Activated naive CD4-positive, alpha-beta T cell treated with anti-CD3 and anti-CD28 coated beads, Interleukin-2, amount 50 U/mL, for 24 hours (primary cell): Measurements from ENCODE around the gene LRG1.

Experiments
- H3K27ac Mint-ChIP-seq: one replicate; pipeline ENCODE4 v1.8.0; 2021; ENCODE audit warnings: mild to moderate bottlenecking, mixed read lengths
- H3K27me3 Mint-ChIP-seq: one replicate; pipeline ENCODE4 v1.8.0; 2021; ENCODE audit warnings: mixed read lengths
- H3K36me3 Mint-ChIP-seq: one replicate; pipeline ENCODE4 v1.8.0; 2021; ENCODE audit warnings: mixed read lengths
- H3K4me1 Mint-ChIP-seq: one replicate; pipeline ENCODE4 v1.8.0; 2021; ENCODE audit warnings: mixed read lengths
- H3K4me3 Mint-ChIP-seq: one replicate; pipeline ENCODE4 v1.8.0; 2021; ENCODE audit warnings: mild to moderate bottlenecking, mixed read lengths
- H3K9me3 Mint-ChIP-seq: one replicate; pipeline ENCODE4 v1.8.0; 2021; ENCODE audit warnings: mixed read lengths

LRG1 gene

DNA sequence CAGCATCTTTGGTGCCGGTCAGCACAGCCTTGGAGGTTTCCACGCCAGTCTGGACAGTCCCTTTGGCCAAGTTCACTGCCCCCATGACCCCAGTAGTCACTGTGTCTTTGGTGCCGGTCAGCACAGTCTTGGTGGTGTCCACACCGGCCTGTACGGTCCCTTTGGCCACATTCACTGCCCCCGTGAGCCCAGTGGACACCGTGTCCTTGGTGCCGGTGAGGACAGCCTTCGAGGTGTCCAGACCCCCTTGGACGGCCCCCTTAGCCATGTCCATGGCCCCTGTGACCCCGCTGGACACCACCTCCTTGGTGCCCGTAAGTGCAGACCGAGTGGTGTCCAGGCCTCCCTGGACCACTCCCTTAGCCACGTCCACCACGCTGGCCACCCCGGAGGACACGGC, 26.6 kb downstream of the LRG1 start:
- H3K27me3 Mint-ChIP-seq = no peaks in the 10 kb centered on the region
- H3K9me3 Mint-ChIP-seq = no peaks in the 10 kb centered on the region
- no peaks in the 10 kb centered on the region for H3K36me3 Mint-ChIP-seq
- no peaks in the 10 kb centered on the region for H3K4me1 Mint-ChIP-seq
- H3K27ac Mint-ChIP-seq = no peak overlapping the region
- H3K4me3 Mint-ChIP-seq = no peak overlapping the region

- H3K27ac Mint-ChIP-seq = no peak overlapping the region
- no peaks in the 10 kb centered on the region for H3K36me3 Mint-ChIP-seq
- H3K27me3 Mint-ChIP-seq = no peaks in the 10 kb centered on the region
- H3K9me3 Mint-ChIP-seq = no peaks in the 10 kb centered on the region
- no peaks in the 10 kb centered on the region for H3K4me1 Mint-ChIP-seq
- H3K4me3 Mint-ChIP-seq = no peak overlapping the region
These were observed 27.8 kb downstream of the LRG1 start for GRCh38 chr19:4512070-4512469.

GRCh38 chr19:4511300-4512054, 28.4 kb downstream of the LRG1 start:
- H3K27me3 Mint-ChIP-seq = no peaks in the 10 kb centered on the region
- no peaks in the 10 kb centered on the region for H3K9me3 Mint-ChIP-seq
- no peak overlapping the region for H3K27ac Mint-ChIP-seq

GRCh38 chr19:4510435-4511255, 29.2 kb downstream of the LRG1 start:
- Mint-ChIP-seq H3K9me3 (no peaks in the 10 kb centered on the region), H3K27ac (no peak overlapping the region), H3K27me3 (no peaks in the 10 kb centered on the region), H3K36me3 (peaks cover 2% of the 10 kb centered on the region), H3K4me3 (no peak overlapping the region), H3K4me1 (no peaks in the 10 kb centered on the region)

More at GRCh38 chr19:4511300-4512054, 28.4 kb downstream of the LRG1 start:
- H3K4me1 Mint-ChIP-seq = no peaks in the 10 kb centered on the region
- no peaks in the 10 kb centered on the region for H3K36me3 Mint-ChIP-seq
- no peak overlapping the region for H3K4me3 Mint-ChIP-seq

DNA sequence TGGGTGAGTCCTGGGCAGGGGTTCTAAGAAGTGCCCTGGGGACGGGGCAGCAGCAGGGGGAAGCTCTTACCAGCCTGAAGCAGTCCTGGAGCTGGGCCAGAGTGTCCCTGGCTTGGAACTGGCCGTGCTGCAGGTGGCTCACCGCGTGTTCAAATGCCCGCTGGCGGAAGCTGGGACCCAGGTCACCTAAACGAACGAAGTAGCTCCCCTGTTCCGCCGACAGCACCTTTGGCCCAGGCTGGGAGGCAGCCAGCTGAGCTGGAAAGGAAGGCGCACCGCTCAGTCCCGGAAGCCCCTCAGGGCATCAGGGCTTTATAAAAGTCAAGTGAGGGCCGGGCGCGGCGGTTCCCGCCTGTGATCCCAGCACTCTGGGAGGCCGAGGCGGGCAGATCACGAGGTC, 31.1 kb downstream of the LRG1 start:
- H3K4me3 Mint-ChIP-seq = no peak overlapping the region
- H3K4me1 Mint-ChIP-seq = no peaks in the 10 kb centered on the region
- peaks cover 5% of the 10 kb centered on the region for H3K36me3 Mint-ChIP-seq
- no peaks in the 10 kb centered on the region for H3K9me3 Mint-ChIP-seq
- no peaks in the 10 kb centered on the region for H3K27me3 Mint-ChIP-seq
- H3K27ac Mint-ChIP-seq = no peak overlapping the region

GRCh38 chr19:4507804-4508203, 32.0 kb downstream of the LRG1 start:
- H3K4me1 Mint-ChIP-seq = no peaks in the 10 kb centered on the region
- no peaks in the 10 kb centered on the region for H3K27me3 Mint-ChIP-seq
- no peak overlapping the region for H3K4me3 Mint-ChIP-seq
- H3K36me3 Mint-ChIP-seq = peaks cover 5% of the 10 kb centered on the region
- H3K9me3 Mint-ChIP-seq = no peaks in the 10 kb centered on the region
- H3K27ac Mint-ChIP-seq = no peak overlapping the region

DNA sequence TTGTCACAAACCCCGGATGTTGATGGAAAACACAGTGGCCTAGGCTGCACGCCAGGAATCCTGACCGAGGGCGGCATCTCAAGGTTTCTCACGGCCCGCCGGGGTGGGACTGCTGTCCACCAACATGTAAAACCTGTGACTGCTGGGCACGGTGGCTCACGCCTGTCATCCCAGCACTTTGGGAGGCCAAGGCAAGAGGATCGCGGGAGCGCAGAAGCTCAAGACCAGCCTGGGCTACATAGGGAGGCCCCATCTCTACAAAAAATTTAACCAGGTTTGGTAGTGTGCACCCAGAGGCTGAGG, 32.7 kb downstream of the LRG1 start:
- no peak overlapping the region for H3K4me3 Mint-ChIP-seq
- H3K36me3 Mint-ChIP-seq = peaks cover 5% of the 10 kb centered on the region
- no peaks in the 10 kb centered on the region for H3K9me3 Mint-ChIP-seq
- no peak overlapping the region for H3K27ac Mint-ChIP-seq
- no peaks in the 10 kb centered on the region for H3K27me3 Mint-ChIP-seq
- H3K4me1 Mint-ChIP-seq = no peaks in the 10 kb centered on the region

GRCh38 chr19:4506449-4507149, 33.2 kb downstream of the LRG1 start:
- Mint-ChIP-seq H3K4me3 (no peak overlapping the region), H3K36me3 (peaks cover 5% of the 10 kb centered on the region)

GRCh38 chr19:4505570-4506448, 34.0 kb downstream of the LRG1 start:
- H3K9me3 Mint-ChIP-seq = no peaks in the 10 kb centered on the region

More at GRCh38 chr19:4506449-4507149, 33.2 kb downstream of the LRG1 start:
- Mint-ChIP-seq H3K9me3 (no peaks in the 10 kb centered on the region), H3K4me1 (no peaks in the 10 kb centered on the region), H3K27ac (no peak overlapping the region), H3K27me3 (no peaks in the 10 kb centered on the region)

DNA sequence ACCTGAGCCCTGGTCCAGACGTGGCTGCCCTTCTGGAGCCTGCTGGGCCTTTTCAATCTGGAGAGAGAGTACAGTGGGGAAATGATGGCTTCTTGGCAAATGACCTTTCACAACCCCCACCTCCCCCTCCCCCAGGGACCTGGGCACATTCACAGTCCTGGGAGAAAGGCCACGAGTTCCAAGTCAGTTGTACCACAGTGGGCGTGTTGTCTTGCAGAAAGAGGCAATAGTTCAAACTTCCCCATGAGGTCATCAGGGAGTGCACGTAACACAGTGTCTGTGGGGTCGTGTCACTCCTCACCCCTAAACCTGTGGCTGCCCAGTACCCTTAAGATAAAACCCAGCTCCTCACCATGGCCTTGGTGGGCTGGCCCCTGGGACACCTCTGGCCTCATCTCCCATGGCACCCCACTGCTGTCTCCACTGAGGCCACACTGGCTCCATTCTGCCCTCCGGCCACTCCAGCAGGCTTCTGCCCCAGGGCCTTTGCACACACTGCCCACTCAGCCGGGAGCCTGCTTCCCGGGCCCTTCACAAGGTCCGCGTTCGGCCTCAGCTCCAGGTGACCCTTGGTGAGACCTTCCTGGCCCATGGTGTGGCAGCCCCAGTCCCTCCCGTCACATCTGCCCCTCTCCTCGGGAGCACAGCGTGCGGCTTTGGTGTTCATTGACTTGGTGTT, 34.8 kb downstream of the LRG1 start:
- H3K36me3 Mint-ChIP-seq = peaks cover 5% of the 10 kb centered on the region
- no peak overlapping the region for H3K27ac Mint-ChIP-seq
- no peak overlapping the region for H3K4me3 Mint-ChIP-seq
- H3K4me1 Mint-ChIP-seq = no peaks in the 10 kb centered on the region
- no peaks in the 10 kb centered on the region for H3K9me3 Mint-ChIP-seq
- H3K27me3 Mint-ChIP-seq = no peaks in the 10 kb centered on the region

More at GRCh38 chr19:4505570-4506448, 34.0 kb downstream of the LRG1 start:
- H3K27ac Mint-ChIP-seq = no peak overlapping the region
- H3K27me3 Mint-ChIP-seq = no peaks in the 10 kb centered on the region
- H3K4me3 Mint-ChIP-seq = no peak overlapping the region
- no peaks in the 10 kb centered on the region for H3K4me1 Mint-ChIP-seq
- H3K36me3 Mint-ChIP-seq = peaks cover 5% of the 10 kb centered on the region

DNA sequence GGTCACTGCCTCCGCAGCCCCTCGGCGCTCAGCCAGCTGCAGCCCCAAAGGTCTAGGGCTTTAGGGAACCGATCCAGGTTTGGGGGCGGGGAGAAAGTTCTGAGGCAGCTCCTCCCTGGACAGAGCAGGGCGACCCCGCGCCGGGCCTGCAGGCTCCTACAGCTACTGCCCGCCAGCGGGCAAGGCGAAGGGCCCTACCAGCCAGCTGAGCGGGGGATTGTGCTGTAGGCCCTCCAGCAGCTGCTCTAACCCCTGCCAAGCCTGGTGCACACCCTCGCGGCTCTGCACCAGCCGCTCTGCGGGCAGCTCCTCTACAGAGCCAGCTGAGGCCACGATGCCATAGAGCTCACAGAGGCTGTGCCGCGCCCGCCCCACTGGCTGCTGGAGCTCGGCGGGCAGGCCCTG, 35.5 kb downstream of the LRG1 start:
- H3K4me1 Mint-ChIP-seq = no peaks in the 10 kb centered on the region
- no peak overlapping the region for H3K4me3 Mint-ChIP-seq

GRCh38 chr19:4503825-4504170, 36.0 kb downstream of the LRG1 start:
- no peaks in the 10 kb centered on the region for H3K4me1 Mint-ChIP-seq
- no peak overlapping the region for H3K27ac Mint-ChIP-seq
- no peak overlapping the region for H3K4me3 Mint-ChIP-seq
- H3K36me3 Mint-ChIP-seq = peaks cover 5% of the 10 kb centered on the region
- no peaks in the 10 kb centered on the region for H3K27me3 Mint-ChIP-seq
- H3K9me3 Mint-ChIP-seq = no peaks in the 10 kb centered on the region

More for the DNA sequence above, 35.5 kb downstream of the LRG1 start:
- H3K27me3 Mint-ChIP-seq = no peaks in the 10 kb centered on the region
- peaks cover 5% of the 10 kb centered on the region for H3K36me3 Mint-ChIP-seq
- no peaks in the 10 kb centered on the region for H3K9me3 Mint-ChIP-seq
- no peak overlapping the region for H3K27ac Mint-ChIP-seq

DNA sequence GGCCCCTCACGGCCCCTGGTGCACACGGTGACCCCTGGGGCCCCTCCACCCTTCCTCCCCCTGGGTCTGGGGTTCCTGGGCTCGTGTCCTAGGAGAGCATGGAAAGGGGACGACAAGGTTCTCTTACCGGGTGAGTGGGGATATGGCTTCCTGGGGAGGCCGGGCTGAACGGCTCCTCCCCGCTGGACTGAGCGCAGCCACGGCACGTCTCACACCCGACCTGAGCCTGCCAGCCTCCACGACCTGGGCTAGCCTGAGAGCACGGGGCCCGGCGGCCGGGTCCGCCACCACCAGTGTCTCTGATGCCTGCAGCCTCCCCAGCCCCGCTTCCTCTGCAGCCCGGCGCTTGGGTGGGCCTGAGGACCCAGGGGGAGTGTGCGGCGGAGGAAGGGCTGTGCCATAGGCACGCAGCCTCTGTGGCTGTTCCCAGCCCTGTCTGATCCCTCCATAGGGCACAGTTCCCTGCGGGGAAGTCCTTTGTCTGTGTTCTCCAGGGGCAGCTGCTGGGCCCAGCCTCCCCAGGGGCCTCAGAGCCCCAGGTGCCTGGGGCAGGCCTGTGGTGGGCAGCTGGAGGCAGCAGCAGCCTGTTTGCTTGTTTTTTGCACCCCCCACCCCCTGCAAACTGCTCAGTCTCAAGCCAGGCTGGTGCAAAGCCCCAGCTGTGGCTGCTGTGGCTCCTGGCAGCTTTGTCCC, 36.6 kb downstream of the LRG1 start:
- no peak overlapping the region for H3K27ac Mint-ChIP-seq
- H3K4me1 Mint-ChIP-seq = no peaks in the 10 kb centered on the region
- H3K27me3 Mint-ChIP-seq = no peaks in the 10 kb centered on the region
- H3K9me3 Mint-ChIP-seq = no peaks in the 10 kb centered on the region
- peaks cover 5% of the 10 kb centered on the region for H3K36me3 Mint-ChIP-seq
- no peak overlapping the region for H3K4me3 Mint-ChIP-seq

GRCh38 chr19:4502282-4503131, 37.3 kb downstream of the LRG1 start:
- no peak overlapping the region for H3K4me3 Mint-ChIP-seq
- no peaks in the 10 kb centered on the region for H3K4me1 Mint-ChIP-seq
- no peaks in the 10 kb centered on the region for H3K9me3 Mint-ChIP-seq
- no peak overlapping the region for H3K27ac Mint-ChIP-seq
- H3K27me3 Mint-ChIP-seq = no peaks in the 10 kb centered on the region
- H3K36me3 Mint-ChIP-seq = peaks cover 5% of the 10 kb centered on the region
